Activated effector memory CD4-positive, alpha-beta T cell treated with Interleukin-2 at 50 U/mL for 16 hours (primary cell): Measurements from ENCODE around the gene RBM20.

Experiments
- DNase-seq: peaks from one replicate; pipeline ENCODE4 v3.0.0-alpha.2; 2020

The RBM20 gene

DNA sequence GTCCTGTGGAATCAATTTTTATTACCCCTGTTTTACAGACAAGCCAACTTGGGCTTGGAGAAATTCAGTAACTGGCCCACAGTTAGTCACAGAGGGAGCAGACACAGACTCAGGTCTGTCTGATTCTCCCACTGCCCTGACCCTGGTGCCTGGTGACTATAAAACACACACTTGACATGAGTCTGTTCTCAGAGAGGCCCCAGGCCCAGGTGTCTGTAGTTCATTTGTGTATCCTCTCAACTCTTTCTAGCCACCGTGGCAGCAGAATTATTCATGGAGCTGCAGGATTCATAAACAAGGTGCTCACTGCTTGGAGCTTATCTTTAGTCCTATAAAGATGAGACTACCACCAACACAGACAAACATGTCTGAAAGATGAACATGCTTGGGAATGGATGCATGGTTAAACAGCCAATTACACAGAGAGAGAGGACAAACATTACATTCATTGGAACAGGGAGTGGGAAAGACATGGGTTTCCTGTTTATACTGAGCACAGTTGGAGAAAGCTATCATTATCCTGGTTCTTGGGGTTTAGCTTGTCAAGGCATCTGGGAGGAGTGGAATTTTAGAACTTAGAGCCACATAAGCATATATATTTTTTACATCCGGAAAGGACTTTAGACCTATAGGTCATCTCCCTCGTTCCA, 148.5 kb downstream of the RBM20 start:
- no peak for DNase-seq

DNA sequence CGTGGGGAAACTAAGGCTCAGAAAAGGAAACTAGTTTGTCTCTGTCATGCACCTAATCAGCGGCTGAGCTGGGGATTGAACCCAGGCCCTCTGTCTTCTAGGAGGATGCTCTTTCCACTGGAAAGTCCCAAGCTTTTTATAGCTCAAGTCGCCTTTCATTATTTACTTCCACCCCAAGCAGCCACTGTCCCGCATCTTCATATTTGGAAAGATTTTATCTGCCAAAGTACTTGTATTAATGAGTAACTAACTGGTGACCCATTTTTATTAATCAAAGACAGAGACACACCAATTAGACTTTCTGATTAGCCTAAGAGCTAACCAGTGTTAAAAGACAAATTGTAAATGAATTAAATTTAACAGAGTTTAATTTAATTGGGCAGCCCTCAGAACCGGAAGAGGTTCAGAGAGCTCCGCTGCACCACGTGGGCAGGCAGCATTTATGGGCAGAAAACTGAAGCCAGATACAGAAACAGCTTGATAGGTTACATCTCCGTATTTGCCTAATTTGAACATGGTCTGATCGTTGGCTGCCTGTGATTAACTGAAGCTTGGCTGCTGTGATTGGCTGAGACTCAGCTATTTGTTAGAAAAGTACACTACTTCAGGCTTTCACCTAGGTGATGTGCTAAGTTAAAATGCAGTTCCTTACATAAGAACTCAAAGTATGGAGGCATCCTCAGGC, 149.1 kb downstream of the RBM20 start:
- DNase-seq: no peak

DNA sequence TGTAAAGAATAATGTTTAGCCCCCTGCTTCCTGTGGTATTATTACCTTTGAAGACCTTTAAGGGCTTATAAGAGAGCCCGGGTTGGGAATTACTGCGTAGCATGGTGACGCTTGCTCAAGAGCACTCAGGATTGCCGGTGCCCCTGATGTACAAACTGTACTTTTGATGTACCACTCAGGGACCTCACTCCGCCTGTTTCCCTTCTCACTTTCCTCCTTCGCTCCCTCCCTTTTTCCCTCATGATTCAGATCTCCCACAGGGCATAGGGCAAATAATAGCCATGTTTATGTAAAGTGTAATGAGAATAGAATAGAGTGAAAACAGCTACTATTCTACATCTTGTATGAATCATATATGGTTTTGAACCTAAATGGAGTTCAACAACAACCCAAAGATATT, 149.8 kb downstream of the RBM20 start:
- DNase-seq: no peak

DNA sequence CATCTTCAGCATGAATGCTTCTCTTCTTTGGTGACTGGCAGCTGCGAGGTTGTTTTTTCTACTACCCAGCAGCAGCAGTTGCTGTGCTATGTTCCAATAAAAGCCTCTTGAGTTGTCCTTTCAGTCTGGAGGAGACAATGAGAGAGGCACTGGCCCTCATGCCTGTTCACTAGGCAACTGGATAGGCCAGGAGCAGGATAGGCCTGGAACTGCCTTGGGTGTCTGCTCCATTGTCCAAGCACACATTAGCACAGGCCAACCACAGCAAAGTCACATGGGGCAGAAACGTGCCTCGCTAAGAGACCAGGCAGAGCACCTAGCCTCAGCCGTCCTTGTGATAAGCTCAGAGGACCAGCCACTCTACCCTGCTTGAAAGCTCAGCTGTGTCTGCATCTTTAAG, 150.7 kb downstream of the RBM20 start:
- DNase-seq: no peak

DNA sequence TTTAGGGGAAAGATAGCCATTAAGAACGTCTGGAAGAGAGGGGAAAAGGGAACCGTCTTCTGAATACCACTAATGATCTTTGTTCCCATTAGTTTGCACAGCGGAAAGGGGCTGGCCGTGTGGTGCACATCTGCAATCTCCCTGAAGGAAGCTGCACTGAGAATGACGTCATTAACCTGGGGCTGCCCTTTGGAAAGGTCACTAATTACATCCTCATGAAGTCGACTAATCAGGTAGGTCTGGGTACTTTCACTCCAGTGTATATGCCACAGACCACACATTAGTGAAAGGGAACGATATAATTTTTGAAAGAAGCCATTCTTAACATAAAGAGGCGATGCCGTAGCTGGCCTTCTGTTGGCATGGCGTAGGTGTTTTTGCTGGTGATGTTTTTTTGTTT, 153.3 kb downstream of the RBM20 start:
- no peak for DNase-seq

DNA sequence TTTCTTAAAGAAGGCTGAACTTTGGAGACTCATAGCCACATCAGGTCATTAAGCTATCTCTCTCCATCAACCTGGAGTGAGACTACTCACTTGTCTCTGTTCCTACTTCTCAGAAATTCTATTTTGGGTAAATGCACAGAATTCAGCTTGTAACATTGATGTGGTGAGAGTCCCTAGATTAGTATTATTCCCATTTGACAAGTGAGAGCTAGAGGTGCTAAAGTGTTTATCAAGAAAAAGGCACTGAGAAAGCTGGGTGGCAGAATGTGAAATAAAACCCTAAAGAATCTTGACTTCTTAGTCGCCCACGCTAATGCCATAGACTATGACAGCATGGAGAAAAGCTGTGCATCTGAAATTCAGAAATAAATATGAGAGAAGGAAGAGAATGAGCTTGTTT, 154.2 kb downstream of the RBM20 start:
- DNase-seq: no peak

DNA sequence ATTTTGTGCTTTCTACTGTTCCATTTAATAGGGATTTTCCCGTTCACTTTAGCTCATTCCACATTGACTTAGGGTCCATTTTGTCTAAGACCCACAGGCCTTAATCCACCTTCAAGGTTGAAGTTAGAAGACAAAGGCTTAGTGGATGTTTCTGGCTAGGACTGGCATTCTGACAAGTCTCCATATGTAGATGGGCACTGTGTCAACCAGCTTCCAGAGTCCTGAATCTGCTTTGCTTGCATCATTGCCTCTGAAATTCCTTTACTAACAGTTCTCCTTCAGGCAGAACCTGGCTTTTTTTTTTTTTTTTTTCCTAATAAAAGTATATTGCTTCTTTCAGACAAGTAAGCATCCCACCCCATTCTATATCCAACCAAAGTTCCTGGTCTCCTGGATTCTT, 158.0 kb downstream of the RBM20 start:
- DNase-seq: no peak

DNA sequence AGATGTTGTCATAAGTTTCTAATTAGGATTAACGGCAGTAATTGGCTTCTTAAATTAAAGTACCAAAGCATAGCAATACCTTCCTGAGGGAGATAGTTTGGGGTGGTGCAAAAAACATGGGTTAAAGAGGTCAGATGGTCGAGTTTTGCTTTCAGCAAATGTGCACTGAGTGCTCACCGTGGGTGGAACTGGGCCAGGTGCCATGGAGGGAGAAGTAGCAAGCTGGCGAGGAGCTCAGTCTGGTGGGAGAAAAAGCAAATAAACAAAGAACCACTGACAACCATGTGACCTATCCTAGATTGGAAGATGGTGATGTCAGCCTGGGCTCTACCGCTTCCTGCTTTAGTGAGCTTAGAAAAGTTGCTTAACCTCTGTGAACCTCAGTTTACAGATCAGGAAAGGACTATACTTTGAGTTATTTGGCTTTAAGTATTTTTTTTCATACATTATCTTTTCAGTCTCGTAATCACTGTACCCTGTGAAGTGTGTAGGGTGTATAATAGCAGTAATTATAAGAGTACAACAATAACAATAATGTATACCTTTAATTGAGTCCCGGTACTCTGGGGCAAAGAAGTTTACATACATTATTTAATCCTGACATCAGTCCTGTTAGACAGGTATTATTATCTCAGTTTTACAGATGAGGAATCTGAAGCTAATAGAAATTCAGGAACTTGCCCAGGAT, 158.6 kb downstream of the RBM20 start:
- DNase-seq: peak; percentile 35

DNA sequence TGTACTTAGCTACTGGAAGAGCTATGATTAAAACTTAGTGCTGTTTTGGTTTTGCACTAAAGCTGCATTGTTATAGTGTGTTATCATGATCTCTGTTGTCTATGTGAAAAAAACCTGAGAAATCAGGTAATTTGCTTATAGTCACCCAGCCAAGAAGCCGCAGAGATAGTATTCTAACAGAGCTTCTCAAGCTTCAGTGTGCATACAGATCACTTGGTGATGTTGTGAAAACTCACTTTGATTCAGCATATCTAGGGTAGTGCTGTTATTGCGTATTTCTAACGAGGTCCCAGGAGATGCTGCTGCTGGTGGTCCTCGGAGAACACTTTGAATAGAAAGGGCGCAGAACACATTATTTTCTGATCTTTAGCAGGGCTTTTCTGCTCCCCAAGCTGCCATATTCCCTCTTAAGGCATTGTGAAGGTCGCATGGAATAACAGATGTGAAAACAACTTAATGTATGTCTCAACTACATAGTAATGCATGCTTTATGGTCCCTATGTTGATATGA, 159.2 kb downstream of the RBM20 start:
- no peak for DNase-seq

DNA sequence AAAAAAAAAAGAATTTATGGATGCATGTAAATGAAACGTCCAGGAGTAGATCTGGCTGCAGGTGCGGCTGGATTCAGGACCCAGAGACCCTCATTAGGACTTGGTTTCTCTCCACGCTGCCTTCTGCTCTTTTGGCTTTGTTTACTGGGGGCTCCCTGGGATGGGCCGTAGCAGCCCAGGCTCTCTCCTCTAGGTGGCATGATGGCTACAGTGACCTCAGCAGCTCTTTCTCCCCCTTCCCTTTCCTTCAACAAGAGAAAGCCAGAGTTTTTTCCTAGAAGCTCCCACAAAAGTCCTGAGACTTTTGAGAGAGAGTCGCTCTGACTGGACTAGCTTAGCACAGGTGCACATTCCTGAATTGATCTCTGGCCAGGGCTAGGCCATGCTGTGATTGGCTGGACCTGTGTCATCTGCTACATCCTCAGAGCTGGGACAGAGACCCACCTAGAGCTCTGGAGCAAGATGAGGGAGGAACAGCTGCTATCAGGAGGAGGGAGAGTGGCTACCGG, 159.7 kb downstream of the RBM20 start:
- peak; percentile 4 for DNase-seq

DNA sequence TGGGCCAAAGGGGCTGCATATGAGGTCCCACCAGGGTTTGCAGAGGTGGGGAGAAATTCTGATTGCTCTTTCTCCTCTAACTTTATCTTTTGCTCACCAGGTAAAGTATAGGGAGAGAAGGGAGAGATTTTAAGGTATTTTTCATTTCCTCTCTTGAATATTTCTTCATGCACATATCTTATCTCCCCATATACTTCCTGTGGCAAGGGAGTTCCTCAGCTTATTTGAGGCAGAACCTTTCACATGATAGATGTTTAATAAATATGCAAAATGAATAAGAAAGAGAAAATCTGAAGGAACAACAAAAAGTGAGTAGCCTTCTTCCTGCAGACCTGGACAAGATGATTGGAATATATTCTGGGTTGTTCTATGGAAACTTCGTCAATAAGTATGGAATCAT, 160.2 kb downstream of the RBM20 start:
- no peak for DNase-seq

DNA sequence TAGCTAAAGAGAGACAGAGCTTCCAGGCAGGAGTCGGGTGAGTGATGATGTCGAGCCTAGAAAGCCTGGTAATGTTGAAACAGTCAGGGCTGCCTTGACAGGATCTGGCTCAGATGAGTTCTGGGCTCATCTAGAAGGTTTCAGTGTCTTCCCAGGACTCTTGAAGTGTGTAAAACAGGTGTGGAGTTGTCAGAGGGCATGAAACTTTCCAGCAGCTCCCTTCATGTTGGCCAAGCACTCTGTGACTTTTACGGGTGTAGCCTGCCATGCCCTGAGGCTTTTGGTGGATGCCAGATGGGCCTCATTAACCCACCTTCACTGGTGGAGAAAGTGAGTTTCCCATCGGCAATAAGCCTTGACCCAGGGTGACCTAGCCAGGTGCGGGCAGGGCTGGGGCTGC, 161.2 kb downstream of the RBM20 start:
- no peak for DNase-seq

DNA sequence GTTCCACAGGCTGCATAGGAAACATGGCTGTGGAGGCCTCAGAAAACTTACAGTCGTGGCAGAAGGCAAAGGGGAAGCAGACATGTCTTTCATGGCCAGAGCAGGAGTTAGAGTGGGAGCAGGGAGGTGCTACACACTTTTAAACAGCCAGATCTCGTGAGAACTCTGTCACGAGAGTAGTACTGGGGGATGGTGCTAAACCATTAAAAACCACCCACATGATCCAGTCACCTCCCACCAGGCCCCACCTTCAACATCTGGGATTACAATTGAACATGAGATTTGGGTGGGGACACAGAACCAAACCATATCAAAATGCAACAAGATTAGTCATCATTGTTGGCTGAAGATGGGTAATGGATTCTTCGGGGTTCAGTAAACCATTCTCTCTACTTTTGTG, 162.2 kb downstream of the RBM20 start:
- DNase-seq: no peak

DNA sequence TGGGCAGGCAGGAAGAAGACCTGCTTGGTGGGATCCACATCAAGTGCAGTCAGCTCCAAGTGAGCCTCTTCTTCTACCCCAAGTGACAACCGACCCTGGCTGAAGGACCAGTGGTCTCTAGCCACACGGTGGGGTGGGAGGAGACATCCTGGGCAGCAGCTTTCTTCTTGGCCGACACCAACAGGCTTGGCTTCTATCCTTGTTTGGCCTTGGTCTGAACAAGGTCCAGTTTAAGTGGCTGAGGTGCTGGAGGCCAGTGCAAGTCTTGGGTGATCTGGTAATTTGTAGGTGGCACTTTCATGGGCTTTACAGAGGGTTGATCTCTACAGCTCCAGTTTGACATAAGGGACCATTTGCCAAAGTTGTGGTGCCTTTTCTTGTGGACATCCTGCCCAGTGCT, 164.0 kb downstream of the RBM20 start:
- no peak for DNase-seq

DNA sequence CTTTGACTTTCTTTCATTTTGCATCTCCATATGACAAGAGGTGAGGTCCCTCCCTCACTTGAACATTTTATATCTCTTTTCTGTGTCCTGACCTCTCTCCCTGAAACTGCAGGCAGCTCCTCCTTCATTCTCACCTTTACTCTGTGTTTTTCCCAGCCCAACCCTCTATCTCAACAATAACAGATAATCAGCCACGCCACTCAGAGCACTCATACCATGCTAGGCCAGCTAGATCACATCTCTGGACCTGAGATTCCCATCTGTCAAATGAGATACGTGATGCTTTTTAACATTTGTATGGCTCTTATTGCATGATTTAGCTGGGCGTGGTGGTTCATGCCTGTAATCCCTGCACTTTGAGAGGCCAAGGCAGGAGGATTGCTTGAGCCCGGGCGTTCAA, 164.5 kb downstream of the RBM20 start:
- no peak for DNase-seq

DNA sequence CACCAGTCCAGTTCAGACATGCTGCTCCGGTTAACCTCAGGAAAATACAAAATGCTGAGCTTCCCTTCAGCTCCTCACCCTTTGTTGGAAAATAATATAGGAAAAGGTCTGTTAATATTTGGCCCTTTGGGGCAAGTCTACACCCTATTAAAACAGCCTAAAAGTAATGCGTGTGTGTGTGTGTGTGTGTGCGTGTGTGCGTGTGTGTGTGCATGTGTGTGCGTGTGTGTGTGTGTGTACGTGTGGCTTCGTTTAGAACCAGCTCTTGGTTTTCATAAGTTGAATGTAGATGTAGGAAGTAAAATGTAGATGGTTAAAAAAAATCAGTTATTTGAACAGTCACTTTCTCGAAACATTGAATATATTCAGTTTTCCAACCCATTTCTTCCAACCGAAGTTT, 166.5 kb downstream of the RBM20 start:
- DNase-seq: no peak

DNA sequence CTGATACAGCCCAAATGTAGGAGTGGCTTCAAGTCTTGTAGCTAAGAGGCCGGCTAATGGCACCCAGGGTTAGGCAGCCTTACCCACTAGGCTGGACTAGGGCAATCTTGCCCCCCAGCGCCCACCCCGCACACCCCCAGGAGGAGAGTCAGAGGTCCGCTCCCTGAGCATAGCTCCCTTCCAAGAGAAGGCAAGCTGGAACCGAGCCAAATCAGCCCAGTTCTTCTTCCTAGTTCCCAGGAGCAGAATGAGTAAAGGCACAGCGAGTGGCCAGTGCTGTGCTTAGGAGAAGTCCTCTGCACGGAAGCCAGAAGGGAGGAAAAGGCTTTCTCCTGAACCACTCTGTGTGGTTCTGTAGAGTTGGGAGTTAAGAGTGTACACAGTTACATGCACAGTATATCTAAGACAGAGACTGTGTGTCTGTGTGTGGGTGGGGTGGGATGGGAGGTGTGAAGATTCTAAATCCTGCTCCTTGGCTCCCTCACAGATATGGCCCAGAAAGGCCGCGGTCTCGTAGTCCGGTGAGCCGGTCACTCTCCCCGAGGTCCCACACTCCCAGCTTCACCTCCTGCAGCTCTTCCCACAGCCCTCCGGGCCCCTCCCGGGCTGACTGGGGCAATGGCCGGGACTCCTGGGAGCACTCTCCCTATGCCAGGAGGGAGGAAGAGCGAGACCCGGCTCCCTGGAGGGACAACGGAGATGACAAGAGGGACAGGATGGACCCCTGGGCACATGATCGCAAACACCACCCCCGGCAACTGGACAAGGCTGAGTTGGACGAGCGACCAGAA, 167.8 kb downstream of the RBM20 start:
- DNase-seq: no peak

DNA sequence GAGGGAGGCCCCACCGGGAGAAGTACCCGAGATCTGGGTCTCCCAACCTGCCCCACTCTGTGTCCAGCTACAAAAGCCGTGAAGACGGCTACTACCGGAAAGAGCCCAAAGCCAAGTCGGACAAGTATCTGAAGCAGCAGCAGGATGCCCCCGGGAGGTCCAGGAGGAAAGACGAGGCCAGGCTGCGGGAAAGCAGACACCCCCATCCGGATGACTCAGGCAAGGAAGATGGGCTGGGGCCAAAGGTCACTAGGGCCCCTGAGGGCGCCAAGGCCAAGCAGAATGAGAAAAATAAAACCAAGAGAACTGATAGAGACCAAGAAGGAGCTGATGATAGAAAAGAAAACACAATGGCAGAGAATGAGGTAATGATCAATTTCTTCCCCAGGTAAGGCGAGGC, 168.4 kb downstream of the RBM20 start:
- no peak for DNase-seq

DNA sequence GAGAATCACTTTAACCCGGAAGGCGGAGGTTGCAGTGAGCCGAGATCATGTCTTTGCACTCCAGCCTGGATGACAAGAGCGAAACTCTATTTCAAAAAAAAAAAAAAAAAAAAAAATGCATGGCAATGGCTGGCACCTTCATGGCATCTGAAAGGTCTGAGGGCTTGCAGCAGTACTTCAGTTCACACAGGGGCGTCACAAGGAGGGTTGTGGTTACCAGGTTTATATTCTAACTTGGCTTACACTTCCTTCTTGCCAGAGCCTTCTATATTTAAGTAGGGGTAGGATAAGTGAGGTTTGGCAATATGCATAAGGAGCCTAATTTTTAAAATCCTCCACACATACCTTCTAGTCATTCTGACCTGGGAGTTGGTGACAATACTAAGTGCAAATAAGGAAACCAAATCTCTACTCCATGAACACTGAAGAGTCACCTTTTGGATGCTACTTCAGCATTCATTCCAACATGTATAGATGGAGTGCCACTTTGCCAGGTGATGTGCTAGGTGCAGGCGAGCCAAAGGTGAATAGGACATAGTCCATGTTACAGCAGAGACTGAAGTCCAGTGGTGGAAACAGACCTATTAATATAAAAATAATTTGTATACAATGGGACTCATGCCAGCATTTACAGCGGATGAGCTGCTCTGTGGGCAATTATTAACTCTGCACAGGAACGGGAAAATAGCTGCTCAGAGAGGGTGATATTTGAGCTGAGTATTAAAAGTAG, 169.8 kb downstream of the RBM20 start:
- no peak for DNase-seq

DNA sequence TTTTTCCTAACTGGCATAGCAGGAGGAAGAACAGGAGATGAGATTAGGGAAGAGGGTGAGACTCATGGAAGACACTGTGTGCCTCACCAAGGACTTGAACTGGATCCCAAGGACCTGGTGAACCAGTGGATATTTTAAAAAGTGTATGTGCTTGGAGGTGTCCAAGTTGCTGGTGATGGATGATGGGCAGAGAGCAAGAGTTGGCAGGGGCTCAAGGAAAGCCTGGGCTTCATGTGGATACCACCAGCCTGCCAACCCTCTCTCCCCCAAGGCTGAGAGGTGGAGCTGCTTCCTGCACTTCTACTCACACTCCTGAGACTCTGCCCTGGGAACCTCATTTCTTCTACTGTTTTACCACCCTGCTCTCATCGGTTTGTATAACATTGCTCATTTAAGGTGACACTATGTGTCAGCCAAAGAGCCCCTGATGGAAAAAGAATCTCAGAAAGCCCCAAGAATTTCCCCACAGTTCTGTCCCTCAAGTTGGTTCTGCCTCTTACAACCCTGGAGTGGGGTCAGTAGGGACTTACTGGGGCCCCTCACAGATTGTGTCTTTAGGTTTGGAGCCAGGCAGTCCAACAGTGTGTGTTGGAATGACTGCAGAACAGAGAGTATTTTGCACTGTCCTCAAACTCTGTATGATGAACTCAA, 171.3 kb downstream of the RBM20 start:
- no peak for DNase-seq

DNA sequence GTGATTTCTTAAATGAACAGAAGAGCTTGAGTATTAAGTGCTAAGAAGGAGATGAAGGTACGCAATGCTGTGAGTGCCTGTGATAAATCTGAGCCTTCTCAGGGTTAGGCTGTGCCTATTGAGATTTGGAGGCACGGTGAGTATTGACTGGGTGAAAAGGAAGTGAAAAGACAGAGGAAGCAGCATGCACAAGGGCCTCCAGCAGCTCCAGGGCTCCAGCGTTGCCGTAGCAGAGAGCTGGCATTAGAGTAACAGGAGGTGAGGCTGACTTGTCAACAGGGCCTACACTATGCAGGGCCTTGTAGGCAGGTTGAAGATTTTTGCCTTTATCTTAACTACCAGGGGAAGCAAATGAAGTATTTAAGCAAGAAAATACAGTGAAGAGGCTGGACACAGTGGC, 173.5 kb downstream of the RBM20 start:
- DNase-seq: no peak
